ENCODE data around the gene PCSK6. TPM values are rescaled to one million over a fixed set of nuclear protein-coding genes. Genes with fewer than 3 reads are reported as not detected.
A peak's percentile ranks its signal among the peaks of the same experiment; 100 is the strongest.

PCSK6 gene
- total and polyA plus RNA-seq, 2 of the 8 experiments (the other 6 are each of a cell fraction or from before 2014, with no cell fraction given) = 1.9 to 4.0 TPM

DNA sequence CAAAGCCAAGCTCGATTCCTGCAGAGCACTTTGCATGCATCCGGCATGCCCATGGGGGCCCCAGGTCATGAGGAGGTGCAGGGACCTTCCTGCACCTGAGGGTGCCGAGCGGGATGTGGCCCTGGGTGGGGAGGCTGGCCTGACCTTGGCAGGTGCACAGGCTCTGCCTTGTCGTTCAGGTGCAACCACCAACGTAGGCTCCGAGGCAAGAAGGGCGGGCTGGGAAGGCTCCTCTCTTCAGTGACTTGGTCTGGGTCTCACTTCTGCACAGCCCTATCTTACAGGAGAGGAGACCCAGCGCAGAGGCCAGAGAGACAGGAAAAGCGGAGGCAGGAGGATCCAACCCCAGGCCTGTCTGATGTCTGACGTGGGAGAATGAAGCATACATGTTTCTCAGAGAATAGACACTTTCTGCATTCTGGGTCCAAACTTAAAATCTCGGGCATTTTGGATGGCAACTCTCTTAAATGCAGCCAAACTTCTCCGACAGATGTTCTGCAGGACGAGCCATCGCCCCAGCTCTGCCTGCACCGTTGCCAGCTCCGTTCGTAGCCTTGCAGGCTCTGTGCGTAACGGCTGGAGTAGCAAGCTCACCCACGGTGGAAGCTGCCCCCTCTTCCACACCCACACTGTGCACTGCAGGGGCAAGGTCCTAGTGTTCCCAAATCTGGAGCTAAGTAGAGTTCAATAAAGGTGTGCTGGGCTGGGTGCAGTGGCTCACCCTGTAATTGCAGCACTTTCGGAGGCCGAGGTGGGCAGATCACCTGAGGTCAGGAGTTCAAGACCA is 133.6 kb downstream of the PCSK6 start:
- H4K91ac ChIP-seq (replicated peaks; ENCODE audit: insufficient read length, low read length) = no peak overlapping the region
- H3K9ac ChIP-seq (replicated peaks in 1 of 4; ENCODE audit: extremely low read depth in 1 of 4, low read depth in 3 of 4, low read length in 3 of 4) = no peak overlapping the region
- H3K27ac ChIP-seq (ENCODE audit: low read depth, low read length) = no peak overlapping the region
- H2BK5ac ChIP-seq (ENCODE audit: low read depth, low read length) = no peak overlapping the region
- H2BK120ac ChIP-seq (replicated peaks; ENCODE audit: low read depth, low read length) = no peak overlapping the region
- H3K4ac ChIP-seq (replicated peaks; ENCODE audit: insufficient read length, low read depth, low read length) = no peak overlapping the region
- no peak overlapping the region for H3K56ac ChIP-seq (replicated peaks; ENCODE audit: insufficient read length, low read depth, low read length)
- POLR2A ChIA-PET (ENCODE audit: partially characterized antibody) = no interaction called here
- H3K23me2 ChIP-seq (ENCODE audit: low read depth, low read length) = no peaks in the 10 kb centered on the region
- H4K20me1 ChIP-seq (replicated peaks in 1 of 2; ENCODE audit: control insufficient read depth in 1 of 2, insufficient read depth in 2 of 2, low read length in 2 of 2) = peaks cover 0 to 4% of the 10 kb centered on the region in 2 experiments
- H3K4me2 ChIP-seq (ENCODE audit: insufficient read depth in 1 of 2, low read depth in 2 of 2, low read length in 2 of 2) = no peak overlapping the region
- H2AK5ac ChIP-seq (ENCODE audit: low read depth, low read length) = no peak overlapping the region
- no peak for FAIRE-seq
- no peak overlapping the region for H2AFZ ChIP-seq (ENCODE audit: low read length)
- H2BK20ac ChIP-seq (ENCODE audit: low read length) = no peak overlapping the region
- peaks cover 0 to 7% of the 10 kb centered on the region in 2 experiments; a peak in 1 of 4 replicates for H3K9me3 ChIP-seq (ENCODE audit: insufficient read depth in 2 of 2, low read depth in 1 of 2, low read length in 1 of 2)
- H3K79me2 ChIP-seq (ENCODE audit: control insufficient read depth in 1 of 2, insufficient read depth in 2 of 2, low read length in 2 of 2) = no peaks in the 10 kb centered on the region
- no peak overlapping the region for H4K8ac ChIP-seq (ENCODE audit: extremely low read depth, insufficient read depth, low read length)
- H3K4me3 ChIP-seq (ENCODE audit: extremely low read depth in 1 of 4, insufficient read depth in 2 of 4, low read depth in 3 of 4, low read length in 4 of 4) = no peak overlapping the region
- no peak overlapping the region for H3K18ac ChIP-seq (ENCODE audit: extremely low read depth, low read length)
- peak in 1 of 2 experiments; percentile 35 for DNase-seq (ENCODE audit: low read depth in 1 of 2, low spot score in 2 of 2)
- no peaks in the 10 kb centered on the region for H3K79me1 ChIP-seq (ENCODE audit: low read depth, low read length)
- 90% methylated on average over 23 of the region's 23 CpGs; no CpG with 5 or more reads in 1 of the 2 experiments for WGBS, 2 experiments (ENCODE audit: extremely low coverage in 1 of 2, insufficient coverage in 1 of 2, insufficient read length in 1 of 2, insufficient replicate concordance in 2 of 2, low coverage in 1 of 2, low lambda C conversion rate in 2 of 2, missing lambda C conversion rate in 1 of 2)
- CTCF ChIA-PET (ENCODE audit: partially characterized antibody) = interaction anchor here (1.0 to 1.2 kb wide), 3 partner anchors 10 to 25 kb away, joined by 3 read pairs; no protein-coding TSS in a partner anchor
- no peak overlapping the region for H3K14ac ChIP-seq (ENCODE audit: insufficient read length)
- H3K27me3 ChIP-seq (replicated peaks in 1 of 4; ENCODE audit: control insufficient read depth in 3 of 4, extremely low read depth in 1 of 4, insufficient read depth in 3 of 4, low read length in 3 of 4) = no peaks in the 10 kb centered on the region; a peak in 1 of 7 replicates
- no peak overlapping the region for H4K5ac ChIP-seq (ENCODE audit: insufficient read length, low read depth, low read length)
- no peak overlapping the region for H2BK15ac ChIP-seq (ENCODE audit: low read length)
- H3K36me3 ChIP-seq (ENCODE audit: control insufficient read depth in 2 of 4, insufficient read depth in 4 of 4, low read length in 3 of 4) = no peaks in the 10 kb centered on the region
- H3K4me1 ChIP-seq (replicated peaks in 1 of 4; ENCODE audit: control insufficient read depth in 3 of 4, insufficient read depth in 4 of 4, low read length in 3 of 4) = no peaks in the 10 kb centered on the region; a peak in 1 of 7 replicates
- H2BK12ac ChIP-seq (ENCODE audit: low read depth, low read length) = no peak overlapping the region
- H3K23ac ChIP-seq (ENCODE audit: insufficient read length) = no peak overlapping the region
- TF ChIP-seq PHF8 (conservative IDR thresholded peaks at IDR 0.05; ENCODE audit: low read depth, low read length) = no peak
- no peak for TF ChIP-seq NANOG (IDR thresholded peaks at IDR 0.05; ENCODE audit: insufficient read depth, low read depth, low read length, poor library complexity, severe bottlenecking)
- no peak for TF ChIP-seq SP2 (IDR thresholded peaks at IDR 0.05; ENCODE audit: low read length)
- TF ChIP-seq POU5F1 (IDR thresholded peaks at IDR 0.05; ENCODE audit: low read depth, low read length) = no peak
- TF ChIP-seq, protein P1, sequence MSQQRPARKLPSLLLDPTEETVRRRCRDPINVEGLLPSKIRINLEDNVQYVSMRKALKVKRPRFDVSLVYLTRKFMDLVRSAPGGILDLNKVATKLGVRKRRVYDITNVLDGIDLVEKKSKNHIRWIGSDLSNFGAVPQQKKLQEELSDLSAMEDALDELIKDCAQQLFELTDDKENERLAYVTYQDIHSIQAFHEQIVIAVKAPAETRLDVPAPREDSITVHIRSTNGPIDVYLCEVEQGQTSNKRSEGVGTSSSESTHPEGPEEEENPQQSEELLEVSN (IDR thresholded peaks at IDR 0.05) = no peak
- TF ChIP-seq, protein P2, sequence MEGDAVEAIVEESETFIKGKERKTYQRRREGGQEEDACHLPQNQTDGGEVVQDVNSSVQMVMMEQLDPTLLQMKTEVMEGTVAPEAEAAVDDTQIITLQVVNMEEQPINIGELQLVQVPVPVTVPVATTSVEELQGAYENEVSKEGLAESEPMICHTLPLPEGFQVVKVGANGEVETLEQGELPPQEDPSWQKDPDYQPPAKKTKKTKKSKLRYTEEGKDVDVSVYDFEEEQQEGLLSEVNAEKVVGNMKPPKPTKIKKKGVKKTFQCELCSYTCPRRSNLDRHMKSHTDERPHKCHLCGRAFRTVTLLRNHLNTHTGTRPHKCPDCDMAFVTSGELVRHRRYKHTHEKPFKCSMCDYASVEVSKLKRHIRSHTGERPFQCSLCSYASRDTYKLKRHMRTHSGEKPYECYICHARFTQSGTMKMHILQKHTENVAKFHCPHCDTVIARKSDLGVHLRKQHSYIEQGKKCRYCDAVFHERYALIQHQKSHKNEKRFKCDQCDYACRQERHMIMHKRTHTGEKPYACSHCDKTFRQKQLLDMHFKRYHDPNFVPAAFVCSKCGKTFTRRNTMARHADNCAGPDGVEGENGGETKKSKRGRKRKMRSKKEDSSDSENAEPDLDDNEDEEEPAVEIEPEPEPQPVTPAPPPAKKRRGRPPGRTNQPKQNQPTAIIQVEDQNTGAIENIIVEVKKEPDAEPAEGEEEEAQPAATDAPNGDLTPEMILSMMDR (IDR thresholded peaks at IDR 0.05; ENCODE audit: control extremely low read depth in 1 of 3, insufficient read depth in 1 of 3, low read depth in 1 of 3, low read length in 3 of 3) = no peak
- TF ChIP-seq SAP30 (IDR thresholded peaks at IDR 0.05; ENCODE audit: insufficient read depth, insufficient replicate concordance, low read length) = no peak
- TF ChIP-seq BCL11A (IDR thresholded peaks at IDR 0.05; ENCODE audit: low read depth in 2 of 2, low read length in 2 of 2) = no peak
- no peak for TF ChIP-seq JUND (IDR thresholded peaks at IDR 0.05; ENCODE audit: low read length)

Measured in H1 (cell line).